ENCODE data around the gene RBM20.
A peak's percentile ranks its signal among the peaks of the same experiment; 100 is the strongest.

Gene RBM20

DNA sequence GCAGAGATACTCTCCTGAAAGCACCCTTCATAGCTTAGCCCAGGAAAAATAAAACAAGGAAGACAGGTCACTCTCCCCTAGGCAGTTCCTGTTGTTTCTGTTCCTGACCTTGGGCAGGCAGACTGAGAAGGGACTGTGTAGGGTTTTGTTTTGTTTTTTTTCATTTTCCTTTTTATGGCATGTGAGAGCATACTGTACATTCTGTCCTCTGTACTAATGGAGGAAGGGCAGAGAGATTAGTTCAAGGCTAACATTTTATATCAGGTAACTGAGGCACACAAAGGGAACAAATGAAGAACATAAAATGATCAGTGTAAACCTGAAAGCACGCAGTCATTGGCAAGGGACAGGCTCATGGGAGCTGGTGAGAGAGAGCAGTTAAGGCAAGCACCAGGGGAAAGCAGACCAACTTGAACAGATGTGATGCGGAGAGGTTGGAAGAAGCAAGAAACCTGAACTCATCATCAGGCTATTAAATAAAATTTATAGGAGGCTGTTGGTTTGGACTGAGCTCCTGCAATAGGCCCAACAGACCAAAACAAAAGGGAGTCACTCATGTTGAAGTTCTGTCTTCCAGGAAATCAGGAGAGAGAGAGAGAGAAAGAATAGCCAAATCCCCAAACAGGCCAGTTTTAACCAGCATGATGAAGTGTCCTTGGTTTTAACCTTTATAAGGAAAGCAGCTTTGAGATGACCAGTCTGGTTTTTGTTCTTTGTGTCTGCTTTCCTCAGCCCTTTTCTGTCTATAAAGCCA, 193.5 kb downstream of the RBM20 start:
- H3K27me3 Mint-ChIP-seq (ENCODE audit: low read depth): peaks cover 3% of the 10 kb centered on the region
- peaks cover 60% of the 10 kb centered on the region for H3K4me1 Mint-ChIP-seq
- peak overlapping the region; percentile 81 to 89 (median 87) for H3K27ac Mint-ChIP-seq
- no peak for TF ChIP-seq CTCF (IDR thresholded peaks at IDR 0.05; ENCODE audit: unreplicated experiment in 3 of 3)
- no peak overlapping the region for H3K4me3 Mint-ChIP-seq
- H3K36me3 Mint-ChIP-seq (ENCODE audit: low read depth): no peaks in the 10 kb centered on the region
- H3K9me3 Mint-ChIP-seq: no peaks in the 10 kb centered on the region

GRCh38 chr10:110840225-110840922, 196.2 kb downstream of the RBM20 start:
- H3K36me3 Mint-ChIP-seq (ENCODE audit: low read depth): no peaks in the 10 kb centered on the region
- H3K27ac Mint-ChIP-seq: no peak overlapping the region
- no peak for TF ChIP-seq CTCF (IDR thresholded peaks at IDR 0.05; ENCODE audit: unreplicated experiment in 3 of 3)
- H3K4me3 Mint-ChIP-seq: no peak overlapping the region
- peaks cover 3% of the 10 kb centered on the region for H3K27me3 Mint-ChIP-seq (ENCODE audit: low read depth)
- H3K9me3 Mint-ChIP-seq: no peaks in the 10 kb centered on the region
- peaks cover 57% of the 10 kb centered on the region for H3K4me1 Mint-ChIP-seq

GRCh38 chr10:110840923-110841428, 196.8 kb downstream of the RBM20 start:
- Mint-ChIP-seq H3K27ac (peak overlapping the region in 1 of 3 experiments; percentile 65), H3K27me3 (ENCODE audit: low read depth) (peaks cover 3% of the 10 kb centered on the region), H3K36me3 (ENCODE audit: low read depth) (no peaks in the 10 kb centered on the region), H3K4me3 (no peak overlapping the region), H3K4me1 (peaks cover 54% of the 10 kb centered on the region), H3K9me3 (no peaks in the 10 kb centered on the region)
- no peak for TF ChIP-seq CTCF (IDR thresholded peaks at IDR 0.05; ENCODE audit: unreplicated experiment in 3 of 3)

- peak overlapping the region; percentile 8 to 73 (median 52) for H3K27ac Mint-ChIP-seq
- H3K4me1 Mint-ChIP-seq: peaks cover 54% of the 10 kb centered on the region
- H3K27me3 Mint-ChIP-seq (ENCODE audit: low read depth): peaks cover 3% of the 10 kb centered on the region
- H3K36me3 Mint-ChIP-seq (ENCODE audit: low read depth): no peaks in the 10 kb centered on the region
- no peak overlapping the region for H3K4me3 Mint-ChIP-seq
- no peaks in the 10 kb centered on the region for H3K9me3 Mint-ChIP-seq
- no peak for TF ChIP-seq CTCF (IDR thresholded peaks at IDR 0.05; ENCODE audit: unreplicated experiment in 3 of 3)
Observed at GRCh38 chr10:110841767-110842267, 197.7 kb downstream of the RBM20 start.

- H3K27me3 Mint-ChIP-seq (ENCODE audit: low read depth): peaks cover 3% of the 10 kb centered on the region
- no peaks in the 10 kb centered on the region for H3K9me3 Mint-ChIP-seq
- no peak for TF ChIP-seq CTCF (IDR thresholded peaks at IDR 0.05; ENCODE audit: unreplicated experiment in 3 of 3)
- H3K36me3 Mint-ChIP-seq (ENCODE audit: low read depth): no peaks in the 10 kb centered on the region
- no peak overlapping the region for H3K4me3 Mint-ChIP-seq
- H3K4me1 Mint-ChIP-seq: peaks cover 54% of the 10 kb centered on the region
- H3K27ac Mint-ChIP-seq: peak overlapping the region; percentile 8 to 73 (median 52)
Observed at GRCh38 chr10:110842326-110842904, 198.3 kb downstream of the RBM20 start.
